Common myeloid progenitor, CD34-positive (primary cell): ENCODE measurements around the gene SUMF1.
A peak's percentile ranks its signal among the peaks of the same experiment; 100 is the strongest.

Experiments
- CTCF ChIA-PET: fragments of 350-600 bp; sonication (Branson Sonifier 250); formaldehyde crosslinking; loops from one replicate; lab custom pipeline; 2021; ENCODE audit warnings: antibody characterized with exemption; lab: Charles Lee
- POLR2A ChIA-PET: fragments of 350-600 bp; sonication (Branson Sonifier 250); formaldehyde crosslinking; loops from one replicate; lab custom pipeline; 2021; ENCODE audit warnings: antibody characterized with exemption; lab: Charles Lee
- DNase-seq, 3 donors: peaks; one replicate each; pipeline versions ENCODE4 v3.0.0 to v3.0.0-alpha.2; 2013
- H3K27ac ChIP-seq, 2 experiments: 1 replicate in 1 of 2; 2 replicates in 1 of 2; pipeline ENCODE4 v1.7.0; 2013; ENCODE audit warnings: inconsistent platforms in 2 of 2, low read length in 2 of 2, mild to moderate bottlenecking in 2 of 2, low read depth in 1 of 2, moderate library complexity in 1 of 2; ENCODE audit not compliant: severe bottlenecking in 2 of 2, insufficient read depth in 1 of 2, poor library complexity in 1 of 2
- H3K27me3 ChIP-seq, 5 experiments: replicated peaks in 2 of 5; 1 replicate in 3 of 5; 2 replicates in 2 of 5; pipeline versions ENCODE4 v1.6.1 to v1.7.0; 2013; ENCODE audit warnings: low read length in 4 of 5, mild to moderate bottlenecking in 2 of 5, moderate library complexity in 2 of 5, inconsistent platforms in 1 of 5; ENCODE audit not compliant: insufficient read depth in 5 of 5, control insufficient read depth in 4 of 5
- H3K36me3 ChIP-seq, 4 experiments: 1 replicate in 2 of 4; 2 replicates in 2 of 4; pipeline versions ENCODE4 v1.6.1 to v1.7.0; 2013; ENCODE audit warnings: low read length in 3 of 4, control low read depth in 1 of 4, mild to moderate bottlenecking in 1 of 4; ENCODE audit not compliant: control insufficient read depth in 4 of 4, insufficient read depth in 4 of 4
- H3K4me1 ChIP-seq, 4 experiments: 1 replicate in 3 of 4; 2 replicates in 1 of 4; pipeline versions ENCODE4 v1.6.1 to v1.7.1; 2013; ENCODE audit warnings: low read length in 3 of 4, mild to moderate bottlenecking in 3 of 4, control low read depth in 1 of 4, inconsistent platforms in 1 of 4, moderate library complexity in 1 of 4; ENCODE audit not compliant: control insufficient read depth in 4 of 4, insufficient read depth in 4 of 4; ENCODE audit errors: control extremely low read depth in 1 of 4
- H3K4me3 ChIP-seq, 7 experiments: 1 replicate in 4 of 7; 2 replicates in 3 of 7; pipeline versions ENCODE4 v1.5.1 to v1.7.0; 2013; ENCODE audit warnings: mild to moderate bottlenecking in 7 of 7, low read length in 6 of 7, moderate library complexity in 6 of 7, inconsistent platforms in 2 of 7, low read depth in 2 of 7, control low read depth in 1 of 7; ENCODE audit not compliant: insufficient read depth in 4 of 7, control insufficient read depth in 1 of 7; ENCODE audit errors: extremely low read depth in 1 of 7
- H3K9me3 ChIP-seq, 5 experiments: 1 replicate in 4 of 5; 2 replicates in 1 of 5; pipeline versions ENCODE4 v1.6.1 to v1.7.1; 2013; ENCODE audit warnings: low read length in 4 of 5, mild to moderate bottlenecking in 2 of 5, inconsistent platforms in 1 of 5, low read depth in 1 of 5, moderate library complexity in 1 of 5; ENCODE audit not compliant: control insufficient read depth in 4 of 5, insufficient read depth in 2 of 5; ENCODE audit errors: control extremely low read depth in 1 of 5
- WGBS: methylation state at CpG from one replicate; pipeline ENCODE4 v1.1.5; 2013; ENCODE audit not compliant: insufficient coverage; 5-methylcytosine and 5-hydroxymethylcytosine counted together

SUMF1 gene

DNA sequence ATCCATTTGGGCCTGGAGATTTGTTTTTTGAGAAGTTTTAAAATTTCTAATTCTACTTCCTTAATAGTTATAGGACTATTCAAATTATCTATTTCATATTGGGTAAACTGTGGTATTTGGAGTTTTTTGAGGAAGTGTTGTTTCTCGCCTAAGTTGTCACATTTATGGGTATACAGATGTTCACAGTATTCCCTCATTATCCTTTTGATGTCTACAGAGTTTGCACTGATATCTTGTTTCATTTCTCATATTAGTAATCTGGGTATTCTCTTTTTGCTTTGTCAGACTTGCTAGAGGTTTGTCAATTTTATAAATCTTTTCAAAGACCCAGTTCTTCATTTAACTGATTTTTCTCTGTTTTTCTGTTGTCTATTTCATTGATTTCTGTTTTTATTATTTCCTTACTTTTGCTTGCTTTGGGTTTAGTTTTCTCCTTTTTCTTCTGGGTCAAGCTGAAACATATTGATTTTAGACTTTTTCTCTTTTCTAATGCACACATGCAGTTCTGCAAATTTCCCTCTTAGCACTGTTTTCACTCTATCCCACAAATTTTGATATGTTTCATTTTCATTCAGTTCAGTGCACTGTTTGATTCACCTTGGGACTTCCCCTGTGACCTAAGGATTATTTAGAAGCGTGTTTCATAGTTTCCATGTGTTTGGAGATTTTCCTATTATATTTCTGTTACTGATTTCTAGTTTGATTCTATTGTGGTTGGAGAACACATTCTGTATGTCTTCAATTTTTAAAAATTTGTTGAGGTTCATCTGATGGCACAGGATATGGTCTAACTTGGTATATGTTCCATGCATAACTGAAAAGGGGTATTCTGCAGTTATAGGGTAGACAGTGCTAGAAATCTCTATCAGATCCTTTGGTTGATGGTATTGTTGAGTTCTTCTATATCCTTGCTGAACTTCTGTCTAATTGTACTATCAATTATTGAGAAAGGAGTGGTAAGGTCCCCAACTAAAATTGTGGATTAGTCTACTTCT, 79.6 kb downstream of the SUMF1 start:
- CTCF ChIA-PET = no interaction called here
- WGBS = no CpG with 5 or more reads among the region's 2 CpGs

DNA sequence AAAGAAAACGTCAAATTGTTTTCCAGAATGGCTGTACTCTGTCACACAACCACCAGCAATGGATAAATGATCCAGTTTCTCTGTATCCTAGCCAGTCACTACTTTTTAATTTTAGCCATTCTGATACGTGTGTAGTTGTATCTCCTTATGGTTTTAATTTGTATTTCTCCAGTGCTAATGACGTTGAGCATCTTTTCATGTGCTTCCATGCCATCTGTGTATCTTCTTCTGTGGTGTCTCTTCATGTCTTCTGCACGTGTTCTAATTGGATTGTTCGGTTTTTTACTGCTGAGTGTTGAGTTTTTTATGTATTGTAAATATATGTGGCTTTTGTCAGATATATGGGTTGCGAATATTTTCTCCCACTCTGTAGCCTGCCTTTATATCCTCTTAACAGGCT, 81.9 kb downstream of the SUMF1 start:
- CTCF ChIA-PET = no interaction called here
- H3K27ac ChIP-seq = no peak overlapping the region

More for the DNA sequence above, 79.6 kb downstream of the SUMF1 start:
- Histone ChIP-seq H3K4me1 (peaks cover 0 to 7% (median 0%) of the 10 kb centered on the region in 4 experiments), H3K27ac (no peak overlapping the region), H3K9me3 (peaks cover 0 to 10% (median 5%) of the 10 kb centered on the region in 5 experiments), H3K36me3 (peaks cover 0 to 11% (median 7%) of the 10 kb centered on the region in 4 experiments), H3K27me3 (no peaks in the 10 kb centered on the region), H3K4me3 (no peak overlapping the region)
- no peak for DNase-seq
- POLR2A ChIA-PET = no interaction called here

DNA sequence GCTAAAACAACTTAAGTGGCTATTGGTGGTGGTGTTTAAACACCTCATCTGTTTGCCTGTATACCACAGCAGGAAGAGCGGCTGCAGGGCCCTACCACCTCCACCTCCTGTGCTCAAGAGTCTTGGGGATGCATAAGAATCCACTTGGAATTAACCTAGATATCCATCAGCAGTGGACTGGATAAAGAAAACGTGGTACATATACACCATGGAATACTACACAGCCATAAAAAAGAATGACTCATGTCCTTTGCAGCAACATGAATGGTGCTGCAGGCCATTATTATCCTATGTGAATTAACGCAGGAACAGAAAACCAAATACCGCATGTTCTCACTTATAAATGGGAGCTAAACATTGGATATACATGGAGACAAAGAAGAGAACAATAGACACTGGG, 87.1 kb downstream of the SUMF1 start:
- WGBS = 100% methylated on average over 2 of the region's 4 CpGs
- Histone ChIP-seq H3K27me3 (no peaks in the 10 kb centered on the region), H3K36me3 (peaks cover 0 to 20% (median 15%) of the 10 kb centered on the region in 4 experiments), H3K9me3 (no peaks in the 10 kb centered on the region), H3K27ac (no peak overlapping the region), H3K4me3 (no peak overlapping the region), H3K4me1 (no peaks in the 10 kb centered on the region)
- DNase-seq = no peak
- POLR2A ChIA-PET = no interaction called here
- CTCF ChIA-PET = no interaction called here

More for the DNA sequence above, 81.9 kb downstream of the SUMF1 start:
- POLR2A ChIA-PET = no interaction called here
- H3K36me3 ChIP-seq = peaks cover 0 to 8% (median 3%) of the 10 kb centered on the region in 4 experiments
- H3K9me3 ChIP-seq = peaks cover 0 to under 1% (median 0%) of the 10 kb centered on the region in 5 experiments
- no peak overlapping the region for H3K4me3 ChIP-seq
- H3K27me3 ChIP-seq = no peaks in the 10 kb centered on the region
- peaks cover 0 to 7% (median 0%) of the 10 kb centered on the region in 4 experiments for H3K4me1 ChIP-seq
- no peak for DNase-seq
- WGBS = 100% methylated on average over 3 of the region's 6 CpGs

GRCh38 chr3:4376499-4376898, 90.6 kb downstream of the SUMF1 start:
- Histone ChIP-seq H3K4me3 (no peak overlapping the region), H3K27me3 (no peaks in the 10 kb centered on the region), H3K4me1 (no peaks in the 10 kb centered on the region), H3K36me3 (peaks cover 2 to 42% (median 23%) of the 10 kb centered on the region in 4 experiments), H3K9me3 (peaks cover 0 to 21% (median 6%) of the 10 kb centered on the region in 5 experiments), H3K27ac (no peak overlapping the region)
- ChIA-PET CTCF (no interaction called here), POLR2A (no interaction called here)
- WGBS = 94% methylated on average over 2 of the region's 2 CpGs
- DNase-seq = no peak

DNA sequence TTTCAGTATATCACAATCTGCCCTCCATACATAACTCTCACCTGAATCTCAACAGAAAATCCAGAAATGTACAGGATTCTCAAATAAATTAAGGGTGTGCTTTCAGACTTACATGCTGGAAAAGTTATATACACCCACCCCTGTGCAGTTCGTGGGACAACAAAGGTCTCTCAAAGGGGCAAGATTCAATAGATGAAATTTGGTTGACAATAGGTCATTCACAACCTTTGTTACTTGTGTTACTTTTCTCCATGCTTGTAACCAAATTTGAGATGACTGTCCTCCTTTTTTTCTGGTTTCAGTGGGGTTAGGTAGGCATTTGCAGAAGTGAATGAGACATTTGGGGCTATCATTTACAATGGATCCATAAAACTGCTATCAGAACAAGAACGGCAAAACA, 91.2 kb downstream of the SUMF1 start:
- WGBS = 100% methylated on average over 2 of the region's 2 CpGs
- H3K4me3 ChIP-seq = no peak overlapping the region
- H3K36me3 ChIP-seq = peaks cover 2 to 42% (median 25%) of the 10 kb centered on the region in 4 experiments
- H3K9me3 ChIP-seq = peaks cover 0 to 21% (median 6%) of the 10 kb centered on the region in 5 experiments
- H3K4me1 ChIP-seq = no peaks in the 10 kb centered on the region
- CTCF ChIA-PET = no interaction called here
- POLR2A ChIA-PET = no interaction called here
- no peaks in the 10 kb centered on the region for H3K27me3 ChIP-seq
- no peak for DNase-seq
- H3K27ac ChIP-seq = no peak overlapping the region

DNA sequence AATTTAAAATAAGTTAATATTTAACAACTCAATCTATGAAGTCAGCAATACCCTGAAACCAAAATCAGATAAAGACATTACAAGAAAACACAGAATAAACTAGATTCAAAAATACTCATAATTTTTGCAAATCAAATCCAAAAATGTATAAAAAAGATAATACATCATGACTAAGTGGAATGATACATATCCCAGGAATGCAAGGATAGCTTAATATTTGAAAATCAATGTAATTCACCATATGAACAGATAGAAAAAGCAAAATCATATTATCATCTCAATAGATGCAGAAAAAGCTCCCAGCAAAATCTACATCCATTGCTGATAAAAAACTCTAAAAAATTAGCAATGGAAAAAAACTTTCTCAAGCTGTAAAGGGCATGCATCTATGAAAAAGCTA, 93.4 kb downstream of the SUMF1 start:
- POLR2A ChIA-PET = no interaction called here
- peaks cover 0 to 21% (median 6%) of the 10 kb centered on the region in 5 experiments for H3K9me3 ChIP-seq
- H3K27me3 ChIP-seq = no peaks in the 10 kb centered on the region
- peaks cover 2 to 45% (median 28%) of the 10 kb centered on the region in 4 experiments for H3K36me3 ChIP-seq
- H3K4me3 ChIP-seq = no peak overlapping the region
- CTCF ChIA-PET = interaction anchor here (1.1 kb wide), 2 partner anchors 13 to 18 kb away, joined by 3 read pairs; no protein-coding TSS in a partner anchor
- peak in 1 of 3 donors; percentile 32 for DNase-seq
- no peaks in the 10 kb centered on the region for H3K4me1 ChIP-seq
- H3K27ac ChIP-seq = no peak overlapping the region

DNA sequence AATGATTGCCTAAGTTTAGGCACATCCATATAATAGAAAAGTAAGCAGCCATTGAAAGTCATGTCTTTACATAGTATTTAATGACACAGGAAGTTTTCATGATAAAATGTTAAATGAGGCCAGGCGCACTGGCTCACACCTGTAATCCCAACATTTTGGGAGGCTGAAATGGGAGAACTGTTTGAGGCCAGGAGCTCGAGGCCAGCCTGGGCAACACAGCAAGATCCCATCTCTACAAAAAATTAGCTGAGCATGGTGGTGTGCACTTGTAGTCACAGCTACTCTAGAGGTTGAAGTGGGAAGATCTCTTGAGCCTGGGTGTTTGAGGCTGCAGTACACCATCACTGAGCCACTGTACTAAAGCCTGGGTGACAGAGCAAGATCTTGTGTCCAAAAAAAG, 104.5 kb downstream of the SUMF1 start:
- no peaks in the 10 kb centered on the region for H3K4me1 ChIP-seq
- WGBS = 100% methylated on average over 1 of the region's 2 CpGs
- peaks cover 0 to 12% (median 7%) of the 10 kb centered on the region in 4 experiments for H3K36me3 ChIP-seq
- H3K9me3 ChIP-seq = no peaks in the 10 kb centered on the region
- CTCF ChIA-PET = interaction anchor here (0.7 to 2.4 kb wide), 3 partner anchors 9 to 58 kb away, joined by 3 to 14 read pairs (median 3); no protein-coding TSS in a partner anchor
- H3K27me3 ChIP-seq = no peaks in the 10 kb centered on the region
- POLR2A ChIA-PET = no interaction called here
- no peak for DNase-seq
- H3K4me3 ChIP-seq = no peak overlapping the region
- H3K27ac ChIP-seq = no peak overlapping the region
